Lower leg skin (tissue), 3 donors: Measurements from ENCODE around the gene CNIH2.

Experiments
- POLR2A ChIP-seq, 2 donors: fragments of 450-650 bp; IDR thresholded peaks; one replicate each; pipeline ENCODE4 v1.6.1; 2016 to 2017; ENCODE audit warnings: antibody characterized with exemption in 2 of 2, mild to moderate bottlenecking in 1 of 2, moderate library complexity in 1 of 2
- TF ChIP-seq, protein P1 (sequence below), 3 donors: fragments of 450-650 bp; IDR thresholded peaks; one replicate each; pipeline ENCODE4 v1.5.1; 2016; ENCODE audit warnings: antibody characterized with exemption in 3 of 3, mild to moderate bottlenecking in 3 of 3, moderate library complexity in 2 of 3

DNA sequence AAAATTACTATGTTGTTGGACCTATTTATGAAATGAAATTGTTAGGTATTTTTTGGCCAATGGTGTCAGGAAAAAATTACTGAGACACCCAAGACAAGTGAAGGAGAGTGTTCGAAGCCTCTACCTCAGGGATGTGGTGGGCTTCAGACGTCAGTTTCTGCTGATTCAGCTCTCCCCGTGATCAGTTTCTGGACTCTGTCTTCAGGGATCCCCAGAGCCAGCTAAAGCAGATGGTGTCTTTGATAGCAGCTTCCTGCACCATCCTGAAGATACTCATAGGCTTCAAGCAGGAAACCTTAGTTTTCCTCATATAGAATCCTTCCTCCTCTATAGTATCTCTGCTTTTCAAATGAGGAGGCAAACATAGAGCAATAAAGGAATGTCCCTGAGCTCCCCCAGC, 31.5 kb downstream of the CNIH2 start:
- TF ChIP-seq, protein P1, sequence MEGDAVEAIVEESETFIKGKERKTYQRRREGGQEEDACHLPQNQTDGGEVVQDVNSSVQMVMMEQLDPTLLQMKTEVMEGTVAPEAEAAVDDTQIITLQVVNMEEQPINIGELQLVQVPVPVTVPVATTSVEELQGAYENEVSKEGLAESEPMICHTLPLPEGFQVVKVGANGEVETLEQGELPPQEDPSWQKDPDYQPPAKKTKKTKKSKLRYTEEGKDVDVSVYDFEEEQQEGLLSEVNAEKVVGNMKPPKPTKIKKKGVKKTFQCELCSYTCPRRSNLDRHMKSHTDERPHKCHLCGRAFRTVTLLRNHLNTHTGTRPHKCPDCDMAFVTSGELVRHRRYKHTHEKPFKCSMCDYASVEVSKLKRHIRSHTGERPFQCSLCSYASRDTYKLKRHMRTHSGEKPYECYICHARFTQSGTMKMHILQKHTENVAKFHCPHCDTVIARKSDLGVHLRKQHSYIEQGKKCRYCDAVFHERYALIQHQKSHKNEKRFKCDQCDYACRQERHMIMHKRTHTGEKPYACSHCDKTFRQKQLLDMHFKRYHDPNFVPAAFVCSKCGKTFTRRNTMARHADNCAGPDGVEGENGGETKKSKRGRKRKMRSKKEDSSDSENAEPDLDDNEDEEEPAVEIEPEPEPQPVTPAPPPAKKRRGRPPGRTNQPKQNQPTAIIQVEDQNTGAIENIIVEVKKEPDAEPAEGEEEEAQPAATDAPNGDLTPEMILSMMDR (IDR thresholded peaks at IDR 0.05): no peak
- TF ChIP-seq POLR2A (IDR thresholded peaks at IDR 0.05): no peak
